NCI-H1092 treated with DMSO at 0.1 percent for 48 hours (cell line): ENCODE data around the gene CCR4.
"Not testable (repeated sequence)": the region's sequence is repeated elsewhere in the genome, so short reads cannot be mapped to it uniquely, and the experiment has no call there.

ENCODE experiments used
- DNase-seq: peaks from one replicate; lab custom pipeline; 2025; lab: John Stamatoyannopoulos, UW

The CCR4 gene

DNA sequence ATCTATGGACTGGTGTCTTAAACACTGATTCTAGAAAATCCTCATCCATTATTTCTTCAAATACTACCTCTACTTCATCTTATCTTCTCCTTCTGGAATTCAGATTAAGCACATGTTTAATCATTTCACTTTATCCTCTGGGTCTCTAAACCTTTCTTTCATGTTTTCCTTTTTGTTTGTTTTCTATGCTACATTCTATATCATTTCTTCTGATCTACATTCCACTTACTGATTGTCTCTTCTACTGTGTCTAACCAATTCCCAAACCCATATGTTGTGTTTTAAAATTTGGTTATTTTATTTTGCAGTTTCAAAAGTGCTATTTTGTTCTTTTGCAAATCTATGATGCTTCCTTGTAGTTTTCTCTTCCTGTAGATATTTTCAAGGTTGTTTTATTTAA is 31.7 kb downstream of the CCR4 start:
- DNase-seq, result no peak

DNA sequence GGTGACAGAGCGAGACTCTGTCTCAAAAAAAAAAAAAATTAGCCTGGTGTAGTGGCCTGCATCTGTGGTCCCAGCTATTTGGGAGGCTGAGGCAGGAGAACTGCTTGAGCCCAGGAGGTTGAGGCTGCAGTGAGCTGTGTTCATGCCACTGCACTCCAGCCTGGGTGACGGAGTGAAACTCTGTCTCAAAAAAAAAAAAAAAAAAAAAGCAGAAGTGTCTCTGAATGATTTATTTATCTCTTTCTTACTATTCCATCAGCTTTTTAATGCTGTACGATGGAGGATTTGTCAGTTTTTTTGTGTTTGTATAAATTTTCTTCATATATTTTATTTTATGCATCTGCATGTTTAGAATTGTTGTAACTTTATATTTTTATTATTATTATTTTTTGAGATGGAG is 33.5 kb downstream of the CCR4 start:
- DNase-seq, result not testable (repeated sequence)

DNA sequence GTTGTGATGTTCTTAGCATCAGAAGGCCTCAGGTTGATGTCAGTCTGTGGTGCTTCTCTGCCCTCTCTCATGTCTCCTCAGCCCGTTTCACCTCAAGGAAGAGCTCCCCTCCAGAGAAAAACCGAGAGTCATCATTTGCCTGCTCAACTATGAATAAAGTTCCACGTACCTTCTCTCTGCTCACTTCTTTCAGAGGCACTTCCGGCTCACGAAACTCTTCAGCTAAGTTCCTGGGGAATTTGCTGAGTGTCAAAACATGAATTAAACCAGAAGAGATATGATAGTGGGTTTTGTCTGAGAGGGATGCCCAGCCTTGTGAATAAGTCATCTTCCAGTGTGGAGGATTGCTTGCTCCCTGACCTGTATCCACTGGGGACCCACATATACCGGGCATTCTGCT is 37.7 kb downstream of the CCR4 start:
- no peak for DNase-seq

DNA sequence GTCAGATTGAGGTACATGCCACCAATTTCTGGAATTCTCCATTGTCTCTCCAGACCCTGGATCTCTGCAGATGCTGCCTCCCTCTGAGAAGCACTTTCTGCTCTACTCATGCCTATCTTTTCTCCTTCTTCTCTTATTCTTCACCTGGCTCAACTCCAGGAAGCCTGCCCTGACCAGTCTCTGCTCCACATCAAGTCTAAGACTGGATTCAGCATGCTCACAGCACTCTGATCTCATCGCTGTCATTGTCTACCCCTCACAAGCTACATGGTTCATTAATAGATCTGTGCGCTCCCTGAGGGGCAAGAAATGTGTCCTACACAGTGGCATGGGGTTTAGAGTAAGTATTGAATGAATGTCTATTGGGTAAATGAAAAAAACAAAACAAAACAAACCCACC is 38.7 kb downstream of the CCR4 start:
- DNase-seq, result no peak

DNA sequence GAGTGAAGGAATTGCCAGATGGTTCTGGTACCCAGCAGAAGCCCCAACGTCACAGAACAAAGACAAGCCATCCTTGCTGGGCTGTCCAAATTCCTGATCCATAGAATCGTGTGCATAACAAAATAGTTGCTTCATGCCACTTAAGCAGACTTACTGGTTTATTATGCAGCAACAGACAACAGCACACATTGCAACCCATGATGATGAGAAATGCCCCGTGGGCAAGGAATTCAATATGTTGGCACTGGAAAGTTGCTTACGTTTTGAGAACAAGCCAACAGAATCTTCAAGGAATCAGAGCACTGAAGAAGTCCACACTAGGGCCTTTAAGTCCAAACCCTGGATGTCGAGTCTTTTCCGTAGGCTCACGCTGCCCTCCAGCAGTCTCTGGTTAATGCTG is 40.3 kb downstream of the CCR4 start:
- no peak for DNase-seq

DNA sequence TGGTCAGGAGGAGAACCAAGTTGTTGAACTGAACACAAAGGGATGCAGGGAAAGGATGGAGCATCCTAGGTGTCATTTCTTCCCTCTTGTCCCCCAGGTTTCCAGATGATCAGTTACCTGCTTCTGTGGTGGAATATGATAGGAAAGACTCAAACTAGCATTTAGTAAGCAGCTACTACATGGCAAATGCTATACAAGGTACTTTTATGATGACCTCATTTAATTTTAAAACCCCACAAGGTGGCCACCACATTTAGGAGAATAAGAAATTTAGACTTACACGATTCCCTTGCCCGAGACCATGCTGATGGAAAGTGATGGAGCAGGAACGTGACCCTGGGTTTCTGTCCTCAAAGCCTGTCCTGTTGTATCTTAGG is 40.9 kb downstream of the CCR4 start:
- DNase-seq, result no peak

DNA sequence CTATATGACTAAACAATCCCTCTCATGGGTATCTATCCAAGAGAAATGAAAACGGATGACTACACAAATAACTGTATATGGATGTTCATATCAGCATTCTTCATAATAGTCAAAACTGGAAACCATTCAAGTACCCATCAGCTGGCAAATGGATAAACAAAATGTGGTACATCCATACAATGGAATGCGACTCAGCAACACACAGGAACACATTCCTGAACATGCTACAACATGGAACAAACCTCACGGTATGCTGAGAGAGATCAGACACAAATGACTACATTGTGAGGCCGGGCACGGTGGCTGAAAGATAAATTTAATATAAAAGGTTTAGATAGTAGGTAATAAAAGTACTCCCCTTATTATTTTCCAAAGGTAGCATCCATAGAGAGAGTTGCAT is 42.6 kb downstream of the CCR4 start:
- no peak for DNase-seq

DNA sequence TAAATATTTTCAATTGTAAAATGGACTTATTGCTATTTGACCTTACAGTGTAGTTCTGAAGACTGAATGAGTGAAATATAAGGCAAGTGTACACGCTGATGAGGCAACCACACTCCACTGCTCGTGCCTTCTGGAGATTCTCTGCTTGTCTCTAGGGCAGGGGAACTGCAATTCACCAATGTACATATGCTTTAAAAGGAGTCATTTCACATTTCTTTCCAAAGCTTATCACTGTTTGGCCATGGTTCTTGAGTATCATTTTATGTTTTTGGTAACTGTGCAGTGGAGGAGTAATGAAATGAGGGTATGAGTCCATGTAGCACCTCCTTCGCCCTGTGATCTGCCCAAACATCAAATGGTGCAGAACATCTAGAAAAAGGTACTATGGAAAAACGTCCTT is 43.7 kb downstream of the CCR4 start:
- DNase-seq, result no peak

DNA sequence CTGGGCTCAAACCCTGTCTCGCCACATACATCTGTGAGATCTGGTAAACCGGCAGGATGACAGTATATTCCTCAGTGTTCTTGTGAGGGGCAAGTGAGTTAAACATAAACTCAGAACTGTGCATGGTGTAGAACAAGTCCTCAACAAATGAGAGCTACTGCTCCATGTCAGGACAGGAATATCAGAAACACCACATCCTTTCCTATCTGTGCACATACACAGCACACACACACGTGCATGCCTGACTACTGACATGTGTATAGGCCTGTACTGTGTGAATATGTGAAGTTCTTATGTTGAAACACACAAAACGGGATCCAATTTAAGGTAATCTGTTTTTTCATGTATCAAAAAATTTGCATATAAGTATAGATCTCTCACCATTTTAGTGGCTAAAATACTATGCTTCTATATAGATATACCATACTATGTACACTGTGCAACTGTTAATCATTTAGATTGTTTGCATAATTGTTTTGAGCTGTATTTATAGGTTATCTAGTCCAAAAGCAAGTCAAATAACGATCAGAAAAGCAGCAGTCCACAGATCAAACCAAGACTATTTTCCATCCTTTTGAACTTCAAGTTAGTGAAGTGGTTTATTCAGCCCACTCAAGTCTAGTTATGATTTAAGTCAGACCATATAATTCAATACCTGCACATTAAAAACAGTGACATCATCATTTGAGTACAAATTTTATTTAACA is 44.8 kb downstream of the CCR4 start:
- no peak for DNase-seq

DNA sequence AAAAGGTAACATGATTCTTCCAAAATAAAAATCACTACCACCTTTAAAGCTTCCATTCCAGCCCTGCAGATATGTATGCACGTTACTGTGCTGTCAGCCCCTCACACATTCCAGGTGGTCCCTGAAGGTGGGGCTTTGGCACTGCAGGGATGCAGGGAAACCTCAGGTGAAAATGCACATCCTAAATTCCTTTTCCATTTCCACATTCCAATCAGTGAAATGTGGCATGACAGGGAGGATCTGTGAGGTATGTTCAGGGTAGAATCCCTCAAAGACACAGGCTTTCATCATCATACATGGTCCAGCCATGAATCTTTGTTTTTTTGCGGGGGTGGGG is 45.3 kb downstream of the CCR4 start:
- DNase-seq, result no peak

DNA sequence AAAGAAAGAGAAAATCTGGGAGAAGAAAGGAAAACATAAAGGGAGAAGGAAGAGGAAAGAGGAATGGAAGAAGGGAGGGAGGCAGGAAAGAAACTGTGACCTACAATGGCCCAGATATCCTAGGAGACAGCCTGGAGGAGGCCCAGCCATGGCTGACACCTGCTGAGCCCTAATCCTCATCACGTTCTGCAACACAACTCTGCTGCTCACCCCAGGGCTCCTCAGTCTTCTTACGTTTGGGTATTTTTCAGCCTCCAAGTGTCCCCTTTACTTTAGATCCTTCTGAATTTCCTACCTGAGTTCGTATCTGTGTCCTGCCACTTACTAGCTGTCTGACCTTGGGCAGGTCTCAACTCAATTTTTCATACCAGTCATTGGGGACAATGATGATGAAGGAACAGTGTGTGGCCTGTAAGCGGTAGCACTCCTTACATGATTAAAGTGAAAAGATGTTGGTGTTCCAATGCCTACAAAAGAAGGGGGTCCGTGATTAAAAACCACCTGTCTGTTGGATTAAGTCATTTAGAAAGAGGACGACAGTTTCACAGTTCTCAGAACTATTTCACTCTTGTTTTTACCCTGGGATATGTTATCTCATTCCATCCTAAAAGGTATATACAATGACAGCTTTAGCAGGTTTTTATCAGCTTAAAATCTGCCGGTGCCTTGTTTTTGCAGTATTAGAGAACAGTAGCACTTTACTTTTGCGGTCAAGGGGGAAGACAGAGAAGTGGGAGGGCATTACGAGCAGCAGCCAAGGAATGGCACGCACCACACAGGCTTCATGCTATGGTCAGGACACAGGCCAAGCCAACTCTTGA is 47.4 kb downstream of the CCR4 start:
- DNase-seq, result no peak

DNA sequence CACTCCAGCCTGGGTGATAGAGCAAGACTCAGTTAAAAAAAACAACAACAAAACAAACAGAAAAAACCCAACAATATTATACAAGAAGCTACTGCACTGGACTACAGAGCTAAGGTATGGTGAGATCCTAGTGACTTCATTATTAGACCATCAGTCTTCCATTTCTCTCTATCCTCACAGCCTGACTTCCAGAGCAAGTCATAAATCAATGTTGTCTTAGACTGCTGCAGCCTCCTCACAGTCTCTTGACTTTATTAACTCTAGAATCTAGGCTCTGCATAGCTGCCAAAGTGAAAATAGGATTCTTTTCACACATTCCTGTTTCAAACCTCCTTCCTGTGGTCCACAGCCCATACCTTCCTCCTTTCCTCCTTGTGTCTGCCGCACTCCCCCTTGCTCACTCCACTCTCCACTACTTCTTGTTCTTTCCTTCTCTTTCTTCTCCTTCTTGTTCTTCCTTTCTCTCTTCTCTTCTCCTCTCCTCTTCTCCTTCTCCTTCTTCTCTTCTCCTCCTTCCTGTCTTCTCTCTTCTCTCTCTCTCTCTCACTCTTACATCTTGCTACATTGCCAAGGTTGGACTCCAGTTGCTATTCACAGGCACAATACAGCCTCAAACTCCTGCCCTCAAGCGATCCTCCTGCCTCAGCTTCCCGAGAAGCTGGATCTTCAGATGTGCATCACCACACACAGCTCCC is 49.4 kb downstream of the CCR4 start:
- no peak for DNase-seq

DNA sequence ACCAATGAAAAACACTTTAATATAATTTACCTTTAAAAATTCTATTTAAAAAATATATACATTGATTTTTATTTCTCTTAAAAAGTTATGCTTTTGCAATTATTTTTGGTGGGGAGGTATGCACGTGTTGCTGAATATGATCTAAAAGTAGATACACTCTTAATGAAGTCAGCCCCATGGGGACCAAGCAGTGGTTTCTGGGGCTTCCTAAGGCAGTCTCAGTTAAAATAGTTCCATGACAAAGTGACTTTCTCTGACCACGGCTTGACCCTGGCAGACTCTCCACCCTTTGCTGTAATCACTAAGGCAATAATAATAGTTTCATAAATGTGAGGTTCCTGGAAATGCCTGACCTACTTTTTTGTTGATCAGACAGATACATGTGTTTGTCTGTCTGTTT is 50.4 kb downstream of the CCR4 start:
- no peak for DNase-seq

DNA sequence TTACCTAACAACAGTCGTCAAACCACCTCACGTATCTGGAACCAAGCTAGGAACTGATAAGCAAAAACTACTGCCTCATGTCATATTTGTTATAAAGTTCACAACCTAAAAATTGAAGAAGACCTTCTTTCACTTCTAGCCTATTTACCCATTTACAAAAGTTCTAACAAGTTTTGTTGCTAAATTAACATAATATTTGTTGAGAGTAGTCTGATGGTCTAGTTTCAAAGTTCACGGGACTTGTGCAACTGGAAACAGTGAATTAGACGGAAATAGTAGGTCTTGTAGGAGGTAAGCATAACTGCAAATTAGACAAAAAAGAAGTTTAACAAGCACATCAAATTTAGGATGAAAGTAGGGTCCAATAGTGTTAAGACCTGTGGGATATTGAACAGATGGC is 51.9 kb downstream of the CCR4 start:
- no peak for DNase-seq

DNA sequence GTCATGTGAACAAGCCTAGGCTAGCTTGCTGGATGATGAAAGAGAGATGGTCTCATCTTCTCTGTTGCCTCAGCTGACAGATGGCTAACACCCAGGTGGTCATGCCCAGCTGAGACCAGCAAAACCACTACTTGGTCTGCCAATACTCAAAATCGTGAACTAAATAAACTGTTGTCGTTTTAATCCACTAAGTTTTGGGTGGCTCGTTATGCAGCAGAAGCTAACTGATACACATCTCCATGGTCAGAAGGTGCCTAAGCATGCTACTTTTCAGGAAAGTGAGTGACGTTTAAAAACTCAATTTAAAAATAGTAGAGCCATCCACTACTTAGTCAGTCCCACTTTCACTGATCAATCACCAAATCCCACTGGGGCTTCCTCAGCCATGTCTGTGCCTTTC is 52.8 kb downstream of the CCR4 start:
- no peak for DNase-seq

DNA sequence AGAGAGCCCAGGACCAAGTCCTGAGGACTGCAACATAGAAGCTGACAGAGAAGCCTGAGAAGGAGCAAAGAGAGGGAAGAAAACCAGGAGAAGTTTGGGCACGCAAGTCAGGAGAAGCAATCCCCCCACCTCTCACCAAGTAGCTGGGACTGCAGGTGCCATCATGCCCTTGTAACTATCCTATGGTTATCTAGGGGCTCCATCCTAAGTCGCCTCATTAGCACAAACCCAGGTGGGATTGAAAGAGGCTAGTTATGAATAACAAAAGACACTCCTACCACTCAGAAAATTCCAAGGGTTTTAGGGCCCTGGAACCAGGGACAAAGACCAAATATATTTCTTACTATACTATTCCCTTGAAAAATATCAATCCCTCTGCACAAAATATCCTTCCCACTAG is 53.5 kb downstream of the CCR4 start:
- DNase-seq, result no peak
